K562 (cell line): Measurements from ENCODE around the gene ABCA10. TPM values are rescaled to one million over a fixed set of nuclear protein-coding genes. Genes with fewer than 3 reads are reported as not detected.

Experiments
- ASH1L ChIP-seq: fragments of 450-650 bp; IDR thresholded peaks from 2 replicates; pipeline ENCODE4 v1.6.1; 2018; ENCODE audit warnings: borderline replicate concordance, mild to moderate bottlenecking, low read depth; ENCODE audit not compliant: partially characterized antibody
- ATF2 ChIP-seq: sonication (generic); formaldehyde crosslinking; IDR thresholded peaks from 2 replicates; pipeline ENCODE4 v1.8.1; 2022; ENCODE audit warnings: missing genetic modification reagents
- BCL6 ChIP-seq: fragments of 250-450 bp; sonication (Bioruptor Pico); IDR thresholded peaks from 2 replicates; pipeline ENCODE4 v1.4.0; 2020
- BDP1 ChIP-seq: IDR thresholded peaks from 3 replicates; pipeline ENCODE4 v1.6.1; 2011; ENCODE audit not compliant: insufficient read length, insufficient read depth
- CCNT2 ChIP-seq: IDR thresholded peaks from 2 replicates; pipeline ENCODE4 v1.6.1; 2011; ENCODE audit warnings: borderline replicate concordance, low read depth, mild to moderate bottlenecking, moderate library complexity, mixed read lengths, low read length; ENCODE audit not compliant: insufficient read length; ENCODE audit errors: extremely low read depth
- CTBP1 ChIP-seq: fragments of 450-650 bp; IDR thresholded peaks from 2 replicates; pipeline ENCODE4 v1.6.1; 2016; ENCODE audit warnings: borderline replicate concordance
- EHMT2 ChIP-seq: fragments of 450-650 bp; IDR thresholded peaks from 2 replicates; pipeline ENCODE4 v1.6.1; 2018; ENCODE audit warnings: antibody characterized with exemption
- NFATC3 ChIP-seq: fragments of 450-650 bp; IDR thresholded peaks from 2 replicates; pipeline ENCODE4 v1.6.1; 2017; ENCODE audit warnings: mild to moderate bottlenecking
- NKRF ChIP-seq: fragments of 450-650 bp; IDR thresholded peaks from 2 replicates; pipeline ENCODE4 v1.6.1; 2016; ENCODE audit warnings: borderline replicate concordance
- SMARCE1 ChIP-seq: fragments of 450-650 bp; IDR thresholded peaks from 2 replicates; pipeline ENCODE4 v1.7.1; 2016; ENCODE audit warnings: mild to moderate bottlenecking
- SP1 ChIP-seq: sonication (generic); formaldehyde crosslinking; IDR thresholded peaks from 2 replicates; pipeline ENCODE4 v1.8.1; 2022; ENCODE audit warnings: mild to moderate bottlenecking, missing genetic modification reagents
- TFAM ChIP-seq: fragments of 250-450 bp; sonication (Bioruptor Pico); conservative IDR thresholded peaks from 2 replicates; pipeline ENCODE4 v1.5.0; 2021; ENCODE audit warnings: mild to moderate bottlenecking, moderate library complexity
- TOE1 ChIP-seq, 2 experiments: fragments of 450-650 bp in 1 of 2; sonication (generic) in 1 of 2; formaldehyde crosslinking in 1 of 2; IDR thresholded peaks; 2 replicates each; pipeline versions ENCODE4 v1.7.1 to v1.8.0; 2016 to 2022; ENCODE audit warnings: borderline replicate concordance in 2 of 2, mild to moderate bottlenecking in 2 of 2, antibody characterized with exemption in 1 of 2, inconsistent platforms in 1 of 2, low read depth in 1 of 2, missing genetic modification reagents in 1 of 2, moderate library complexity in 1 of 2
- WHSC1 ChIP-seq: IDR thresholded peaks from one replicate; pipeline ENCODE4 v1.6.1; 2012; ENCODE audit warnings: low read length, control low read depth, inconsistent platforms
- ZBTB11 ChIP-seq, 3 experiments: fragments of 200-800 bp in 1 of 3; fragments of 250-450 bp in 1 of 3; fragments of 450-650 bp in 1 of 3; sonication (Bioruptor Pico) in 1 of 3; sonication (Bioruptor generic) in 1 of 3; formaldehyde crosslinking in 1 of 3; IDR thresholded peaks; 2 replicates each; pipeline versions ENCODE4 v1.6.1 to v1.8.0; 2016 to 2022; ENCODE audit warnings: mild to moderate bottlenecking in 2 of 3, missing genetic modification characterization in 2 of 3, missing compliant biosample characterization in 1 of 3, moderate library complexity in 1 of 3
- ZNF395 ChIP-seq: fragments of 200-800 bp; sonication (Bioruptor generic); IDR thresholded peaks from 2 replicates; pipeline ENCODE4 v1.6.1; 2017; ENCODE audit warnings: missing genetic modification characterization, missing compliant biosample characterization
- polyA plus RNA-seq, 8 experiments: library from polyadenylated mRNA; depleted of rRNA in 4 of 8; stranded (reverse) in 5 of 8; unstranded in 3 of 8; fragments of >200 nt; fragmentation: Nextera tagmentation in 2 of 8; fragmentation: Illumina TruSeq in 1 of 8; extraction: Ambion mirVana in 2 of 8; extraction: Trizol in 1 of 8; gene quantifications; 2 replicates each; pipeline versions ENCODE4 v1.2.1 to v1.2.3, GENCODE V29; 2011 to 2014; ENCODE audit warnings: inconsistent platforms in 1 of 8, missing spikeins in 1 of 8
- total RNA-seq, 7 experiments: library from RNA; depleted of rRNA in 6 of 7; stranded (reverse); fragments of >200 nt in 6 of 7; fragmentation: Illumina TruSeq in 2 of 7; extraction: Trizol in 2 of 7; gene quantifications; 2 replicates each; pipeline versions ENCODE4 v1.2.1 to v1.2.3, GENCODE V29; 2011 to 2021; ENCODE audit warnings: low replicate concordance in 1 of 7

ABCA10 gene
- total and polyA plus RNA-seq, 9 of the 15 experiments (the other 6 are each of a cell fraction or from before 2014, with no cell fraction given) = 0.04 to 0.45 (median 0.15) TPM; not detected in 1

GRCh38 chr17:69103557-69104233 lies 124.9 kb downstream of the ABCA10 start (continued):
- no peak for TF ChIP-seq ATF2
- TF ChIP-seq CTBP1 = peak; percentile 80; the same call in 1 of the 2 replicates
- TF ChIP-seq ZBTB11 (CRISPR knock-in tag; IDR thresholded peaks at IDR 0.05) = no peak
- no peak for TF ChIP-seq BDP1
- TF ChIP-seq TOE1 (IDR thresholded peaks at IDR 0.05; ENCODE audit: borderline replicate concordance) = no peak
- no peak for TF ChIP-seq TOE1 (CRISPR knock-in tag; IDR thresholded peaks at IDR 0.05; ENCODE audit: borderline replicate concordance, low read depth)
- no peak for TF ChIP-seq ASH1L
- TF ChIP-seq SMARCE1 = peak; percentile 87
- no peak for TF ChIP-seq NKRF
- TF ChIP-seq NFATC3 = no peak
- no peak for TF ChIP-seq EHMT2
- no peak for TF ChIP-seq BCL6
- TF ChIP-seq SP1 (CRISPR knock-in tag) = peak; percentile 28; the same call in 1 of the 2 replicates
- TF ChIP-seq ZNF395 = no peak
- TF ChIP-seq TFAM (CRISPR knock-in tag) = no peak
- TF ChIP-seq CCNT2 = peak; percentile 61
- no peak for TF ChIP-seq WHSC1
